Ectodermal cell (in vitro differentiated cells): ENCODE results near the gene TMCC1.
"Not testable (repeated sequence)": the region's sequence is repeated elsewhere in the genome, so short reads cannot be mapped to it uniquely, and the experiment has no call there.

Experiments
- H3K27ac ChIP-seq: 2 replicates; pipeline ENCODE4 v1.7.0; 2013; ENCODE audit warnings: mild to moderate bottlenecking, low read depth, low read length; ENCODE audit not compliant: insufficient read depth, poor library complexity, severe bottlenecking
- H3K27me3 ChIP-seq: 2 replicates; pipeline ENCODE4 v1.7.0; 2013; ENCODE audit warnings: mild to moderate bottlenecking, low read length; ENCODE audit not compliant: insufficient read depth, control insufficient read depth, poor library complexity, severe bottlenecking
- H3K36me3 ChIP-seq: one replicate; pipeline ENCODE4 v1.7.0; 2013; ENCODE audit warnings: low read length; ENCODE audit not compliant: control insufficient read depth, insufficient read depth
- H3K4me1 ChIP-seq: one replicate; pipeline ENCODE4 v1.7.0; 2013; ENCODE audit warnings: low read length; ENCODE audit not compliant: control insufficient read depth, insufficient read depth
- H3K4me3 ChIP-seq: 2 replicates; pipeline ENCODE4 v1.7.0; 2013; ENCODE audit warnings: low read depth, low read length, control low read depth; ENCODE audit not compliant: insufficient read depth
- H3K9me3 ChIP-seq: 2 replicates; pipeline ENCODE4 v1.7.0; 2013; ENCODE audit warnings: mild to moderate bottlenecking, low read length, moderate library complexity; ENCODE audit not compliant: control insufficient read depth
- WGBS, 2 experiments: methylation state at CpG; one replicate each; pipeline ENCODE4 v1.1.7; 2013; ENCODE audit warnings: missing lambda C conversion rate in 2 of 2; 5-methylcytosine and 5-hydroxymethylcytosine counted together

The TMCC1 gene

GRCh38 chr3:129696430-129696829 lies 197.1 kb downstream of the TMCC1 start:
- not testable (repeated sequence) for H3K4me3 ChIP-seq
- 93 to 97% methylated on average over 2 of the region's 2 CpGs for WGBS, 2 experiments

GRCh38 chr3:129695230-129695629 lies 198.3 kb downstream of the TMCC1 start:
- Histone ChIP-seq H3K27ac (no peak overlapping the region), H3K9me3 (peaks cover 5% of the 10 kb centered on the region), H3K36me3 (peaks cover 3% of the 10 kb centered on the region), H3K27me3 (no peaks in the 10 kb centered on the region), H3K4me3 (no peak overlapping the region), H3K4me1 (peaks cover 5% of the 10 kb centered on the region)
- 92 to 97% methylated on average over 2 of the region's 2 CpGs for WGBS, 2 experiments

More at GRCh38 chr3:129696430-129696829, 197.1 kb downstream of the TMCC1 start:
- not testable (repeated sequence) for H3K27me3 ChIP-seq, H3K36me3 ChIP-seq, H3K27ac ChIP-seq, H3K9me3 ChIP-seq, H3K4me1 ChIP-seq

- Histone ChIP-seq H3K9me3 (peaks cover 5% of the 10 kb centered on the region), H3K4me3 (no peak overlapping the region), H3K27me3 (no peaks in the 10 kb centered on the region), H3K27ac (no peak overlapping the region), H3K36me3 (peaks cover 3% of the 10 kb centered on the region), H3K4me1 (peaks cover 12% of the 10 kb centered on the region)
- 96 to 97% methylated on average over 5 of the region's 5 CpGs for WGBS, 2 experiments
Observed at GRCh38 chr3:129694228-129694627, 199.3 kb downstream of the TMCC1 start.

- H3K27me3 ChIP-seq = no peaks in the 10 kb centered on the region
- H3K9me3 ChIP-seq = peaks cover 5% of the 10 kb centered on the region
- 92 to 95% methylated on average over 2 of the region's 2 CpGs for WGBS, 2 experiments
- H3K36me3 ChIP-seq = peaks cover 3% of the 10 kb centered on the region
- no peak overlapping the region for H3K27ac ChIP-seq
- no peak overlapping the region for H3K4me3 ChIP-seq
- peaks cover 23% of the 10 kb centered on the region for H3K4me1 ChIP-seq
Observed at GRCh38 chr3:129692743-129693142, 200.8 kb downstream of the TMCC1 start.

- H3K27me3 ChIP-seq = no peaks in the 10 kb centered on the region
- peaks cover 29% of the 10 kb centered on the region for H3K4me1 ChIP-seq
- no peaks in the 10 kb centered on the region for H3K9me3 ChIP-seq
- WGBS, 2 experiments = 91 to 99% methylated on average over 2 of the region's 2 CpGs
- H3K27ac ChIP-seq = peak overlapping the region; percentile 19
- no peaks in the 10 kb centered on the region for H3K36me3 ChIP-seq
- no peak overlapping the region for H3K4me3 ChIP-seq
Observed at GRCh38 chr3:129690963-129691362, 202.5 kb downstream of the TMCC1 start.

- H3K4me1 ChIP-seq = peaks cover 29% of the 10 kb centered on the region
- H3K36me3 ChIP-seq = no peaks in the 10 kb centered on the region
- H3K27ac ChIP-seq = no peak overlapping the region
- no peak overlapping the region for H3K4me3 ChIP-seq
- no peaks in the 10 kb centered on the region for H3K27me3 ChIP-seq
- H3K9me3 ChIP-seq = no peaks in the 10 kb centered on the region
Observed at GRCh38 chr3:129690406-129690805, 203.1 kb downstream of the TMCC1 start.

- no peaks in the 10 kb centered on the region for H3K9me3 ChIP-seq
- H3K27ac ChIP-seq = peak overlapping the region; percentile 28
- no peaks in the 10 kb centered on the region for H3K27me3 ChIP-seq
- H3K4me3 ChIP-seq = no peak overlapping the region
- 62 to 69% methylated on average over 3 of the region's 3 CpGs for WGBS, 2 experiments
- H3K4me1 ChIP-seq = peaks cover 29% of the 10 kb centered on the region
- no peaks in the 10 kb centered on the region for H3K36me3 ChIP-seq
Observed at GRCh38 chr3:129689036-129689435, 204.5 kb downstream of the TMCC1 start.

- WGBS, 2 experiments = 2 to 5% methylated on average over 11 of the region's 11 CpGs
- H3K4me1 ChIP-seq = peaks cover 29% of the 10 kb centered on the region
- H3K4me3 ChIP-seq = peak overlapping the region; percentile 18
- no peaks in the 10 kb centered on the region for H3K36me3 ChIP-seq
- H3K27me3 ChIP-seq = no peaks in the 10 kb centered on the region
- no peaks in the 10 kb centered on the region for H3K9me3 ChIP-seq
- H3K27ac ChIP-seq = peak overlapping the region; percentile 85
Observed at GRCh38 chr3:129688271-129688895, 205.1 kb downstream of the TMCC1 start.

- H3K27ac ChIP-seq = peak overlapping the region; percentile 85
- peaks cover 29% of the 10 kb centered on the region for H3K4me1 ChIP-seq
- no peaks in the 10 kb centered on the region for H3K36me3 ChIP-seq
- H3K9me3 ChIP-seq = no peaks in the 10 kb centered on the region
- H3K27me3 ChIP-seq = no peaks in the 10 kb centered on the region
- H3K4me3 ChIP-seq = peak overlapping the region; percentile 18
- WGBS, 2 experiments = 85 to 88% methylated on average over 2 of the region's 2 CpGs
Observed at GRCh38 chr3:129687586-129688125, 205.9 kb downstream of the TMCC1 start.

- 69 to 87% methylated on average over 2 of the region's 2 CpGs for WGBS, 2 experiments
- no peaks in the 10 kb centered on the region for H3K27me3 ChIP-seq
- no peak overlapping the region for H3K27ac ChIP-seq
- no peaks in the 10 kb centered on the region for H3K36me3 ChIP-seq
- no peak overlapping the region for H3K4me3 ChIP-seq
- no peaks in the 10 kb centered on the region for H3K9me3 ChIP-seq
- peaks cover 29% of the 10 kb centered on the region for H3K4me1 ChIP-seq
Observed at GRCh38 chr3:129686941-129687340, 206.6 kb downstream of the TMCC1 start.
